GM12874 (cell line): ENCODE results near the gene ST6GALNAC5.

Experiments used
- TF ChIP-seq, protein P1 (sequence below): IDR thresholded peaks from 2 replicates; pipeline ENCODE4 v1.5.1; 2011; ENCODE audit warnings: low read depth, mild to moderate bottlenecking, control low read depth, low read length, moderate library complexity; ENCODE audit not compliant: insufficient read depth

ST6GALNAC5 gene

DNA sequence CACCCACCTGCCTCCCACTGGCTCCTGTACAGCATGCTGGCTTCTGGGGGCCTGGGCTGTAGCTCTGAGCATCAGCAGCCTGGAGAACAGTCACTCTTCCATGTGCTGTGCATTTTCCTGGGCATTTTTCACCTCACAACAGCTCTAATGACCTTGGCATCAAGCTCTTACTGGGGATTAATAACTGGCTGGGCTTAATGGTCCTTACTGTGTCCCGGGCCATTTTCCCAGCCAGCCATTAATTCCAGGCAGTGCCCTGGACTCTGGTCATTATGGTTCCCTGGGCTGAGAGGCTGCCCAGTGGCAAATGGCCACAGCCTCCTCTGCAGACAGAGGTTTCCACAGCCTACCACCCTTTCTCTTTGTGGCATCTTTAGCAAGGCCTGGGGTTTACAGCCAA, 171.8 kb downstream of the ST6GALNAC5 start:
- TF ChIP-seq, protein P1, sequence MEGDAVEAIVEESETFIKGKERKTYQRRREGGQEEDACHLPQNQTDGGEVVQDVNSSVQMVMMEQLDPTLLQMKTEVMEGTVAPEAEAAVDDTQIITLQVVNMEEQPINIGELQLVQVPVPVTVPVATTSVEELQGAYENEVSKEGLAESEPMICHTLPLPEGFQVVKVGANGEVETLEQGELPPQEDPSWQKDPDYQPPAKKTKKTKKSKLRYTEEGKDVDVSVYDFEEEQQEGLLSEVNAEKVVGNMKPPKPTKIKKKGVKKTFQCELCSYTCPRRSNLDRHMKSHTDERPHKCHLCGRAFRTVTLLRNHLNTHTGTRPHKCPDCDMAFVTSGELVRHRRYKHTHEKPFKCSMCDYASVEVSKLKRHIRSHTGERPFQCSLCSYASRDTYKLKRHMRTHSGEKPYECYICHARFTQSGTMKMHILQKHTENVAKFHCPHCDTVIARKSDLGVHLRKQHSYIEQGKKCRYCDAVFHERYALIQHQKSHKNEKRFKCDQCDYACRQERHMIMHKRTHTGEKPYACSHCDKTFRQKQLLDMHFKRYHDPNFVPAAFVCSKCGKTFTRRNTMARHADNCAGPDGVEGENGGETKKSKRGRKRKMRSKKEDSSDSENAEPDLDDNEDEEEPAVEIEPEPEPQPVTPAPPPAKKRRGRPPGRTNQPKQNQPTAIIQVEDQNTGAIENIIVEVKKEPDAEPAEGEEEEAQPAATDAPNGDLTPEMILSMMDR, result no peak

DNA sequence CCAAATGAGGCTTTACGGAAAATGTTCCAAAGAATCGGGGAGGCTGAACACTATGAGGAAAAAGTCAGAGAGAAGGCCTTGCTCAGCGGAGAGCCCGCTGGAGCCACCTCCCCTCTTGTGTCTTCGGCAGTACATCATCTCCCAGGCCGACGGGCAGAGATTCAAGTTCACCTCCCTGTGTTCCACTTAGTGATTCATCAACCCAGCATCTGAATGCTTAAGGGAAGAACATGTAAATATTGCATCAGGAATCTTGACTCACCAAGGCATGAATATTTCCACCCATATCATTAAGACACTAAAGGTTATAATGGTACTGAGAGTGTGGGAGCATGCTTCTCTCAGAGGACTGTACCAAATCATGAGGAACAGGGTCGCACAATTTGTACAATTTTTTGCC, 172.5 kb downstream of the ST6GALNAC5 start:
- TF ChIP-seq, protein P1, result no peak

DNA sequence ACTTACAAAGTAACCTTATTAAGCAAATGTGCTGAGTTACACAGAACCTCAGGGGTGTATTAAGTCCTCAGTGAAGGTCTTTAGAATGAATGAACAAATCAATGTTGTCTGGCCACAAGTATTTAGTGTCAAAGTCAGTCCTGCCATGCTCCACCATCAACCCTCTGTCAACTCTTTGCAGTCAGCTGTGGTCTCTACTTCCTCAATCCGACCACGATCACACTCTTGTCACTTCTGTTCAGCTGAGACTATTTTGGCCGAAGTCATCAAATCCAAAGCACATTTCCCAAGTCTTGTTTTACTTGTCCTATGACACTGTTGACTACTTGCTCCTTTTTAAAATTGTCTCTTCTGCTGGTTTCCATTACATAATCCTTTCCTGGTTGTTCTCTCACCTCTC, 173.5 kb downstream of the ST6GALNAC5 start:
- TF ChIP-seq, protein P1, result no peak

DNA sequence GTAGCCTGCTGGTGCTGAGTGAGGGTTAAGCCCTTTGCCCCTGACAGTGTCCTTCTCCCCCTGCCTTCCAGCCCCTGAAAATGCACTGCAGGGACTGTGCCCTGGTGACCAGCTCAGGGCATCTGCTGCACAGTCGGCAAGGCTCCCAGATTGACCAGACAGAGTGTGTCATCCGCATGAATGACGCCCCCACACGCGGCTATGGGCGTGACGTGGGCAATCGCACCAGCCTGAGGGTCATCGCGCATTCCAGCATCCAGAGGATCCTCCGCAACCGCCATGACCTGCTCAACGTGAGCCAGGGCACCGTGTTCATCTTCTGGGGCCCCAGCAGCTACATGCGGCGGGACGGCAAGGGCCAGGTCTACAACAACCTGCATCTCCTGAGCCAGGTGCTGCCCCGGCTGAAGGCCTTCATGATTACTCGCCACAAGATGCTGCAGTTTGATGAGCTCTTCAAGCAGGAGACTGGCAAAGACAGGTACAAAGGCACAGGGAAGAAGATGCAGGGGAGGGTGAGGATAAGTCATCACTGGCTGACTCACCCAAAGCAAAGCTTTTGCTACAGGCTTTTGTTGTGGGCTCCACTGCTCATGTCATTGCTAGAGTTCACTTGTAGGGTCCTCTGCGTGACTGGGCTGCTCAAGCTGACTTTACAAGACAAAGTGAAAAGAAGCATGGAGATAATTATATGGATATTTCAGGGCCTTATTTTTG, 177.0 kb downstream of the ST6GALNAC5 start:
- TF ChIP-seq, protein P1, result no peak

DNA sequence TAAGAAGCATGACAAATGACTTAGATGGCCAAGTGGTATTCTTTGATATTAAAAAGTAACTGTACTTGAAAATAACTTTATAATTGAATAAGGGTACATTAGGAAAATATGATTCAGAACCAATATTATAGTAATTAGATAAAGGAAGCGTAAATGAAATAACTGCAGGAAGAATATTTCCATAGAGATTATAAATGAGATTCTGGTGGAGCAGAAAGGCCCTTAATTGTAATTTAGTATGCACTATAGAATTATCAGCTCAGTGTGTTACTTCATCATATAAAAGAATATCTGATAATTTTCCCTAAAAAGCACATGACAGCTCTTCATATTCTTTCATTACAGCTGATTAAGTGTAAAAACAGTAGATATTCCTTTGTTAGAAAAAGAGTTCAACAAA, 180.3 kb downstream of the ST6GALNAC5 start:
- TF ChIP-seq, protein P1, result no peak

DNA sequence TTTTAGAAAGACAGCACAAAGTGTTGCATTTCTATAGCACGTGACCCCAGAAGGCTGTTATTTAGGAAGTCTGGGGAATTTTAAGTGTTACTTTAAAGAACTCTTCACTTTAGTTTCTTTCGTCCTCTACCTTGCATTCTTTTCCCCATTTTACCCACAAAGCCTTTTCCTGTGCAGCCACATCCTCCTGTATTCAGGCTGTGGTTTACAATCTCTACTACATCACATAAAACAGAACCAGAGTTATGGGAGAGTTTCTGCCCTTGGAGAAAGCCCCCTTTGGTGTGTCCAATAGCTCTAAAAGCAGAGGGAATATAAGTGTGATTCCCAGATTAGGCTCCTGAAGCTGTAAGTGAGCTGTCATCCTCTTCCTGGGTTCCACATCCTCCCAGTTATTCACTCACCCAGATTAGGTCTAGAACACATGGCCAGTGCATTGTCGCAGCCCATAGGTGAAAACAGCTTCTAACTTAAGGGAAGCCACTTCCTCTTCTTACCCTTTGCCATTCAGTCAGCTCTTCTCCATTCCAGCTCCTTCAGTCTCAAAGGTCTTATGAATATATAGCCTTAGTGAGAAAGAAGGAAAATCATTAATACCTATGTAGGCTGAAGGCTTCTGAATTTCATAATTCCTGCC, 180.8 kb downstream of the ST6GALNAC5 start:
- TF ChIP-seq, protein P1, result no peak

DNA sequence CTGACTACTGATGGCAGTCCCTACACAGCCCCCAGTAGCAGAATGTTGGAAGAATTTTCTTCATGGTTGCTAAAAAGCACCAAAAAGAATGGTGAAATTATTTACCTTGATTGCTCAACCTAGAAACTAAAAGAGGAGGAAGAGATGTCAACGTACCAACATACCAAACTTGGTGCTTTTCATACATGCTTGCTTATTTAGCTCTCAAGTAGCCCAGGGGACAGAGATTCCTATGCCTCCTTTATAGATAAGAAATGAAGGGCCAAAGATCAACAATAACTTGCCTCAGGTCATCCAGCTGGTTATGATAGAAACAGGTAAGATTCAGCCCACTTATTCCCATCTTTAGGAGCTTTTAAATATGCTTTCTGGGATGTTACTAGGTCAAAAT, 181.3 kb downstream of the ST6GALNAC5 start:
- TF ChIP-seq, protein P1, result no peak
